SJCRH30 (cell line): ENCODE results near the gene ROMO1. TPM values are rescaled to one million over a fixed set of nuclear protein-coding genes. Genes with fewer than 3 reads are reported as not detected.

Source experiments
- DNase-seq, 2 experiments: peaks; one replicate each; pipeline ENCODE4 v3.0.0-alpha.2; 2015 to 2020
- H3K27ac ChIP-seq: fragments of 250-450 bp; sonication (Bioruptor Pico); 2 replicates; pipeline ENCODE4 v1.5.1; 2020; ENCODE audit warnings: mild to moderate bottlenecking, moderate library complexity
- H3K27me3 ChIP-seq: fragments of 250-450 bp; sonication (Bioruptor Pico); 2 replicates; pipeline ENCODE4 v1.5.1; 2020; ENCODE audit warnings: mild to moderate bottlenecking, moderate library complexity
- H3K36me3 ChIP-seq: fragments of 250-450 bp; sonication (Bioruptor Pico); 2 replicates; pipeline ENCODE4 v1.5.1; 2020; ENCODE audit warnings: mild to moderate bottlenecking, moderate library complexity
- H3K4me1 ChIP-seq: fragments of 250-450 bp; sonication (Bioruptor Pico); 2 replicates; pipeline ENCODE4 v1.5.1; 2020; ENCODE audit warnings: mild to moderate bottlenecking, moderate library complexity
- H3K4me3 ChIP-seq: fragments of 250-450 bp; sonication (Bioruptor Pico); 2 replicates; pipeline ENCODE4 v1.5.1; 2020; ENCODE audit warnings: mild to moderate bottlenecking, moderate library complexity
- H3K9me3 ChIP-seq: fragments of 250-450 bp; sonication (Bioruptor Pico); replicated peaks from 2 replicates; pipeline ENCODE4 v1.5.1; 2020; ENCODE audit warnings: mild to moderate bottlenecking, moderate library complexity
- total RNA-seq: library from RNA; depleted of rRNA; stranded (reverse); fragments of >200 nt; shearing (Covaris generic); gene quantifications from 2 replicates; pipeline ENCODE4 v1.2.3, GENCODE V29; 2014; rRNA removed

Gene ROMO1
- total RNA-seq = 282 and 419 TPM in 2 replicates

- peaks cover 17% of the 10 kb centered on the region for H3K4me1 ChIP-seq
- peak; percentile 95 to 96 for DNase-seq
- peaks cover 39% of the 10 kb centered on the region for H3K36me3 ChIP-seq
Observed at GRCh38 chr20:35699127-35699956, at the start of gene ROMO1, which contains the start of gene NFS1. ROMO1 (plus strand) TSS chr20:35699405; CDS start chr20:35699633, 228 bp downstream. NFS1 (minus strand) TSS chr20:35699352; CDS start chr20:35699288, 64 bp downstream.

GRCh38 chr20:35650632-35651031 lies 48.6 kb upstream of the ROMO1 start:
- DNase-seq = no peak
- Histone ChIP-seq H3K36me3 (peaks cover 78% of the 10 kb centered on the region), H3K27ac (no peak overlapping the region), H3K27me3 (no peaks in the 10 kb centered on the region), H3K4me3 (no peak overlapping the region), H3K9me3 (no peaks in the 10 kb centered on the region), H3K4me1 (no peaks in the 10 kb centered on the region)

More at GRCh38 chr20:35699127-35699956, at the start of gene ROMO1, which contains the start of gene NFS1:
- Histone ChIP-seq H3K9me3 (no peaks in the 10 kb centered on the region), H3K4me3 (peak within 1 kb of the TSS; percentile 88), H3K27ac (peak within 1 kb of the TSS; percentile 66), H3K27me3 (no peaks in the 10 kb centered on the region)

GRCh38 chr20:35651958-35652357 lies 47.2 kb upstream of the ROMO1 start:
- no peak for DNase-seq
- H3K27me3 ChIP-seq = no peaks in the 10 kb centered on the region
- H3K4me1 ChIP-seq = no peaks in the 10 kb centered on the region
- H3K9me3 ChIP-seq = no peaks in the 10 kb centered on the region
- no peak overlapping the region for H3K4me3 ChIP-seq
- peaks cover 89% of the 10 kb centered on the region for H3K36me3 ChIP-seq
- H3K27ac ChIP-seq = no peak overlapping the region

GRCh38 chr20:35652641-35653429 lies 46.4 kb upstream of the ROMO1 start:
- H3K27ac ChIP-seq = no peak overlapping the region
- DNase-seq = no peak
- no peaks in the 10 kb centered on the region for H3K9me3 ChIP-seq
- no peaks in the 10 kb centered on the region for H3K27me3 ChIP-seq
- H3K36me3 ChIP-seq = peaks cover 96% of the 10 kb centered on the region
- no peak overlapping the region for H3K4me3 ChIP-seq
- no peaks in the 10 kb centered on the region for H3K4me1 ChIP-seq

GRCh38 chr20:35653430-35653734 lies 45.8 kb upstream of the ROMO1 start:
- Histone ChIP-seq H3K27me3 (no peaks in the 10 kb centered on the region), H3K36me3 (peaks cover 95% of the 10 kb centered on the region), H3K9me3 (no peaks in the 10 kb centered on the region), H3K27ac (no peak overlapping the region), H3K4me3 (no peak overlapping the region), H3K4me1 (no peaks in the 10 kb centered on the region)
- no peak for DNase-seq

- H3K9me3 ChIP-seq = no peaks in the 10 kb centered on the region
- peaks cover 93% of the 10 kb centered on the region for H3K36me3 ChIP-seq
Observed at GRCh38 chr20:35653893-35654292, 45.3 kb upstream of the ROMO1 start.

GRCh38 chr20:35654415-35654814 lies 44.8 kb upstream of the ROMO1 start:
- Histone ChIP-seq H3K4me1 (no peaks in the 10 kb centered on the region), H3K9me3 (no peaks in the 10 kb centered on the region), H3K36me3 (peaks cover 88% of the 10 kb centered on the region), H3K27me3 (no peaks in the 10 kb centered on the region), H3K27ac (no peak overlapping the region), H3K4me3 (no peak overlapping the region)
- no peak for DNase-seq

More at GRCh38 chr20:35653893-35654292, 45.3 kb upstream of the ROMO1 start:
- no peaks in the 10 kb centered on the region for H3K4me1 ChIP-seq
- H3K27ac ChIP-seq = no peak overlapping the region
- H3K4me3 ChIP-seq = no peak overlapping the region
- no peaks in the 10 kb centered on the region for H3K27me3 ChIP-seq
- DNase-seq = no peak

GRCh38 chr20:35657271-35657670 lies 41.9 kb upstream of the ROMO1 start:
- H3K4me3 ChIP-seq = no peak overlapping the region
- peaks cover 3% of the 10 kb centered on the region; the same call in 1 of the 2 replicates for H3K9me3 ChIP-seq
- peaks cover 61% of the 10 kb centered on the region for H3K36me3 ChIP-seq
- H3K27ac ChIP-seq = no peak overlapping the region
- H3K27me3 ChIP-seq = no peaks in the 10 kb centered on the region
- peaks cover 9% of the 10 kb centered on the region for H3K4me1 ChIP-seq
- no peak for DNase-seq

GRCh38 chr20:35660122-35660937 lies 38.9 kb upstream of the ROMO1 start:
- Histone ChIP-seq H3K27me3 (no peaks in the 10 kb centered on the region), H3K27ac (no peak overlapping the region), H3K36me3 (peaks cover 30% of the 10 kb centered on the region), H3K4me1 (peaks cover 17% of the 10 kb centered on the region), H3K9me3 (peaks cover 3% of the 10 kb centered on the region; the same call in 1 of the 2 replicates), H3K4me3 (no peak overlapping the region)
- DNase-seq = no peak

- Histone ChIP-seq H3K4me3 (no peak overlapping the region), H3K27ac (no peak overlapping the region), H3K36me3 (peaks cover 23% of the 10 kb centered on the region), H3K9me3 (peaks cover 3% of the 10 kb centered on the region; the same call in 1 of the 2 replicates), H3K4me1 (peaks cover 17% of the 10 kb centered on the region), H3K27me3 (no peaks in the 10 kb centered on the region)
- no peak for DNase-seq
Observed at GRCh38 chr20:35661053-35661452, 38.2 kb upstream of the ROMO1 start.

- Histone ChIP-seq H3K27ac (no peak overlapping the region), H3K4me1 (peaks cover 17% of the 10 kb centered on the region), H3K27me3 (no peaks in the 10 kb centered on the region), H3K4me3 (no peak overlapping the region; the same call in 1 of the 2 replicates), H3K36me3 (peaks cover 15% of the 10 kb centered on the region), H3K9me3 (peaks cover 3% of the 10 kb centered on the region; the same call in 1 of the 2 replicates)
- DNase-seq = no peak
Observed at GRCh38 chr20:35661908-35662307, 37.3 kb upstream of the ROMO1 start.

GRCh38 chr20:35662551-35662950 lies 36.7 kb upstream of the ROMO1 start:
- no peak overlapping the region for H3K27ac ChIP-seq

GRCh38 chr20:35663516-35664465 lies 35.4 kb upstream of the ROMO1 start:
- peak; percentile 54 to 62 for DNase-seq

More at GRCh38 chr20:35662551-35662950, 36.7 kb upstream of the ROMO1 start:
- Histone ChIP-seq H3K9me3 (peaks cover 3% of the 10 kb centered on the region; the same call in 1 of the 2 replicates), H3K36me3 (peaks cover 9% of the 10 kb centered on the region; the same call in 1 of the 2 replicates), H3K27me3 (no peaks in the 10 kb centered on the region), H3K4me1 (peaks cover 17% of the 10 kb centered on the region), H3K4me3 (peak overlapping the region; percentile 90)
- no peak for DNase-seq

More at GRCh38 chr20:35663516-35664465, 35.4 kb upstream of the ROMO1 start:
- H3K4me3 ChIP-seq = peak overlapping the region; percentile 90
- H3K4me1 ChIP-seq = peaks cover 21% of the 10 kb centered on the region
- 0 out of 2 replicates have a peak, but pooled peaks cover under 1% of the 10 kb centered on the region for H3K36me3 ChIP-seq
- peaks cover 3% of the 10 kb centered on the region; the same call in 1 of the 2 replicates for H3K9me3 ChIP-seq
- H3K27me3 ChIP-seq = no peaks in the 10 kb centered on the region
- peak overlapping the region; percentile 87 for H3K27ac ChIP-seq
